Gastrocnemius medialis (tissue), 4 donors: ENCODE results near the gene PRICKLE1.

Experiments
- CTCF ChIP-seq, 5 experiments: fragments of 450-650 bp in 3 of 5; fragments of 200-600 bp in 2 of 5; sonication (generic) in 2 of 5; IDR thresholded peaks in 4 of 5; conservative IDR thresholded peaks in 1 of 5; 1 replicate in 4 of 5; 2 replicates in 1 of 5; pipeline ENCODE4 v1.5.1; 2016 to 2019; ENCODE audit warnings: antibody characterized with exemption in 5 of 5, mild to moderate bottlenecking in 3 of 5, moderate library complexity in 3 of 5
- POLR2A ChIP-seq, 2 donors: fragments of 450-650 bp; IDR thresholded peaks; one replicate each; pipeline ENCODE4 v1.6.1; 2017; ENCODE audit warnings: antibody characterized with exemption in 2 of 2, mild to moderate bottlenecking in 2 of 2, moderate library complexity in 2 of 2

- TF ChIP-seq CTCF (IDR thresholded peaks at IDR 0.05 in 4 of 5, conservative IDR thresholded peaks at IDR 0.05 in 1 of 5) (no peak), POLR2A (IDR thresholded peaks at IDR 0.05) (no peak)
Observed at GRCh38 chr12:42485823-42486222, 103.7 kb downstream of the PRICKLE1 start.
